HepG2 (cell line): ENCODE data around the gene HS6ST1. TPM values are rescaled to one million over a fixed set of nuclear protein-coding genes. Genes with fewer than 3 reads are reported as not detected.

ENCODE experiments used
- ATAC-seq: fragments of 200-7000 bp; cut with Tn5 transposase; 3 replicates; pipeline ENCODE4 v1.9.1; 2020; ENCODE audit warnings: mild to moderate bottlenecking, moderate library complexity
- BruUV-seq: library from RNA; stranded (reverse); fragments of 400-500 nt; replicated peaks from 2 replicates; lab custom pipeline; 2021; lab: Mats Ljungman, UMichigan
- CTCF ChIA-PET: fragments of 300-600 bp; formaldehyde crosslinking; extraction: SDS; loops from one replicate; lab custom pipeline; 2021; ENCODE audit warnings: low total read pairs, inconsistent platforms, low intra/inter-chr PET ratio; lab: Yijun Ruan, JAX
- POLR2A ChIA-PET: fragments of 350-600 bp; sonication (Branson Sonifier 250); formaldehyde crosslinking; loops from one replicate; lab custom pipeline; 2020; ENCODE audit warnings: antibody characterized with exemption, inconsistent platforms; lab: Yijun Ruan, JAX
- DNase-seq: peaks from one replicate; pipeline ENCODE4 v3.0.0-alpha.2; 2015; ENCODE audit warnings: low spot score
- FAIRE-seq: peaks from 3 replicates; lab custom pipeline; 2011; peaks lifted over from hg19 to GRCh38; lab: Jason Lieb, UNC
- H2AFZ ChIP-seq: one replicate; pipeline ENCODE4 v1.6.1; 2011; ENCODE audit warnings: low read length, inconsistent platforms
- H3K27ac ChIP-seq: fragments of 300-600 bp; 3 replicates; pipeline ENCODE4 v1.8.0; 2011; ENCODE audit warnings: mixed run types, mild to moderate bottlenecking, mixed read lengths, low read length, inconsistent platforms; ENCODE audit not compliant: insufficient read depth; ENCODE audit errors: extremely low read length
- H3K27me3 ChIP-seq, 2 experiments: fragments of 200-600 bp in 1 of 2; 2 replicates in 1 of 2; 3 replicates in 1 of 2; pipeline versions ENCODE4 v1.6.0 to v1.8.0; 2011; ENCODE audit warnings: low read length in 2 of 2, mild to moderate bottlenecking in 2 of 2, moderate library complexity in 2 of 2, inconsistent platforms in 1 of 2; ENCODE audit not compliant: insufficient read depth in 2 of 2, control insufficient read depth in 1 of 2
- H3K36me3 ChIP-seq, 2 experiments: fragments of 200-600 bp in 1 of 2; replicated peaks in 1 of 2; 2 replicates in 1 of 2; 3 replicates in 1 of 2; pipeline versions ENCODE4 v1.5.1 to v1.8.0; 2011; ENCODE audit warnings: low read length in 2 of 2, inconsistent platforms in 1 of 2; ENCODE audit not compliant: insufficient read depth in 2 of 2, control insufficient read depth in 1 of 2
- H3K4me1 ChIP-seq: 2 replicates; pipeline ENCODE4 v1.5.1; 2012; ENCODE audit warnings: low read length, inconsistent platforms; ENCODE audit not compliant: insufficient read depth
- H3K4me2 ChIP-seq: 2 replicates; pipeline ENCODE4 v1.6.0; 2011; ENCODE audit warnings: low read depth, low read length, inconsistent platforms
- H3K4me3 ChIP-seq, 3 experiments: fragments of 200-600 bp in 1 of 3; sonication (generic), shearing (Covaris generic) in 1 of 3; replicated peaks in 1 of 3; 2 replicates each; pipeline ENCODE4 v1.5.1; 2011 to 2016; ENCODE audit warnings: low read length in 3 of 3, inconsistent platforms in 2 of 3, low read depth in 2 of 3, mild to moderate bottlenecking in 2 of 3, control low read depth in 1 of 3, mixed read lengths in 1 of 3; ENCODE audit not compliant: insufficient read depth in 1 of 3
- H3K79me2 ChIP-seq: one replicate; pipeline ENCODE4 v1.6.1; 2011; ENCODE audit warnings: low read length, inconsistent platforms; ENCODE audit not compliant: insufficient read depth
- H3K9ac ChIP-seq: 2 replicates; pipeline ENCODE4 v1.6.0; 2011; ENCODE audit warnings: mild to moderate bottlenecking, low read depth, low read length, inconsistent platforms; ENCODE audit not compliant: insufficient read depth
- H3K9me3 ChIP-seq: 2 replicates; pipeline ENCODE4 v1.5.1; 2012; ENCODE audit warnings: mild to moderate bottlenecking, low read length
- H4K20me1 ChIP-seq: 2 replicates; pipeline ENCODE4 v1.6.0; 2011; ENCODE audit warnings: inconsistent platforms, mild to moderate bottlenecking, low read length, moderate library complexity; ENCODE audit not compliant: insufficient read depth
- BCL3 ChIP-seq: sonication (generic); formaldehyde crosslinking; IDR thresholded peaks from 2 replicates; pipeline ENCODE4 v1.5.1; 2020; ENCODE audit warnings: mild to moderate bottlenecking, missing genetic modification reagents, moderate library complexity
- CHD4 ChIP-seq: fragments of 200-600 bp; sonication (generic); IDR thresholded peaks from 2 replicates; pipeline ENCODE4 v1.7.0; 2017; ENCODE audit warnings: mild to moderate bottlenecking, low read length, borderline replicate concordance
- CREBL2 ChIP-seq: sonication (generic); formaldehyde crosslinking; IDR thresholded peaks from 2 replicates; pipeline ENCODE4 v1.8.1; 2023; ENCODE audit warnings: missing genetic modification reagents, mild to moderate bottlenecking, borderline replicate concordance
- GATAD1 ChIP-seq: IDR thresholded peaks from 2 replicates; pipeline ENCODE4 v1.6.1; 2016; ENCODE audit warnings: missing genetic modification reagents, missing compliant biosample characterization
- GTF3A ChIP-seq: sonication (generic); formaldehyde crosslinking; conservative IDR thresholded peaks from 2 replicates; pipeline ENCODE4 v1.4.0; 2020; ENCODE audit warnings: mild to moderate bottlenecking, missing genetic modification reagents
- HIC2 ChIP-seq: sonication (generic); formaldehyde crosslinking; IDR thresholded peaks from 2 replicates; pipeline ENCODE4 v1.9.0; 2022; ENCODE audit warnings: low read depth, missing genetic modification reagents
- MEIS2 ChIP-seq: sonication (generic); formaldehyde crosslinking; IDR thresholded peaks from 2 replicates; pipeline ENCODE4 v1.9.0; 2021; ENCODE audit warnings: mild to moderate bottlenecking, missing genetic modification reagents
- MIER2 ChIP-seq: IDR thresholded peaks from 2 replicates; pipeline ENCODE4 v1.6.1; 2016; ENCODE audit warnings: missing biosample characterization, missing genetic modification reagents
- RBFOX2 ChIP-seq: fragments of 200-400 bp; formaldehyde crosslinking; IDR thresholded peaks from 2 replicates; pipeline ENCODE4 v1.6.1; 2017; ENCODE audit warnings: low read depth, mild to moderate bottlenecking, low read length
- RBM22 ChIP-seq: fragments of 200-400 bp; formaldehyde crosslinking; optimal IDR thresholded peaks from 2 replicates; pipeline ENCODE3; 2017; ENCODE audit warnings: mild to moderate bottlenecking, low read length, moderate library complexity
- YY1 ChIP-seq: IDR thresholded peaks from 2 replicates; pipeline ENCODE4 v1.6.1; 2011; ENCODE audit warnings: low read length, low read depth, moderate library complexity, mild to moderate bottlenecking; ENCODE audit not compliant: insufficient read depth, insufficient replicate concordance
- ZIK1 ChIP-seq: sonication (generic); formaldehyde crosslinking; IDR thresholded peaks from 2 replicates; pipeline ENCODE4 v1.5.0; 2020; ENCODE audit warnings: mild to moderate bottlenecking, low read depth, missing genetic modification reagents, borderline replicate concordance
- ZNF598 ChIP-seq: sonication (generic); formaldehyde crosslinking; IDR thresholded peaks from 2 replicates; pipeline ENCODE4 v1.5.1; 2020; ENCODE audit warnings: mild to moderate bottlenecking, missing genetic modification reagents, borderline replicate concordance
- WGBS: methylation state at CpG from one replicate; pipeline ENCODE4 v1.1.6; 2017; ENCODE audit warnings: low lambda C conversion rate; 5-methylcytosine and 5-hydroxymethylcytosine counted together
- in situ Hi-C: cut with HindIII; loops from 2 replicates; pipeline ENCODE4 v1.10.0; 2017; ENCODE audit warnings: low pct_unique_long_range_greater_than_20kb; ENCODE audit not compliant: extremely low pct_ligation_motif_present
- intact Hi-C: fragments of 100-400 bp; cut with micrococcal nuclease; formaldehyde crosslinking; loops from one replicate; pipeline ENCODE4 v1.10.0; 2022; ENCODE audit not compliant: unreplicated experiment
- polyA plus RNA-seq, 8 experiments: library from polyadenylated mRNA; depleted of rRNA in 3 of 8; stranded (reverse) in 7 of 8; unstranded in 1 of 8; fragments of >200 nt; fragmentation: Illumina TruSeq in 4 of 8; extraction: Trizol in 4 of 8; gene quantifications; 2 replicates each; pipeline versions ENCODE4 v1.2.1 to v1.2.3, GENCODE V29; 2011 to 2016; ENCODE audit warnings: low read depth in 4 of 8, missing spikeins in 1 of 8, mixed read lengths in 1 of 8; ENCODE audit not compliant: insufficient read depth in 1 of 8
- total RNA-seq, 5 experiments: library from RNA; depleted of rRNA; stranded (reverse); fragments of >200 nt; fragmentation: Illumina TruSeq; extraction: Trizol; gene quantifications; 2 replicates each; pipeline ENCODE4 v1.2.3, GENCODE V29; 2016; ENCODE audit warnings: low read depth in 1 of 5

Gene HS6ST1
- total and polyA plus RNA-seq, 2 of the 13 experiments (the other 11 are each of a cell fraction or from before 2014, with no cell fraction given) = 34.5 to 84.6 TPM

- ChIA-PET CTCF (no interaction called here), POLR2A (interaction anchor here (0.6 to 2.8 kb wide), 2 partner anchors 10 to 97 kb away, joined by 3 to 12 read pairs; no protein-coding TSS in a partner anchor)
- no peak for FAIRE-seq
- in situ Hi-C loops = no loop called here
- no peak overlapping the region for H3K27ac ChIP-seq
- no TSS peak for BruUV-seq
- no peaks in the 10 kb centered on the region for H3K9me3 ChIP-seq
- peaks cover 96% of the 10 kb centered on the region for H4K20me1 ChIP-seq
- no peak for TF ChIP-seq ZIK1 (CRISPR knock-in tag)
- TF ChIP-seq GTF3A = no peak
- TF ChIP-seq HIC2 (CRISPR knock-in tag) = no peak
- no peak for TF ChIP-seq YY1
- TF ChIP-seq, all 625 proteins: peak for 0
- WGBS = 56% methylated on average over 4 of the region's 4 CpGs
- no peak overlapping the region for H2AFZ ChIP-seq
- H3K36me3 ChIP-seq = peaks cover 31 to 65% of the 10 kb centered on the region in 2 experiments; a peak in 4 of 5 replicates
- H3K4me2 ChIP-seq = peak overlapping the region; percentile 52
- peaks cover 100% of the 10 kb centered on the region for H3K4me1 ChIP-seq
- ATAC-seq = no peak
- H3K79me2 ChIP-seq = peaks cover 97% of the 10 kb centered on the region
- H3K4me3 ChIP-seq = no peak overlapping the region
- no peak overlapping the region for H3K9ac ChIP-seq
- no peak for DNase-seq
- no peaks in the 10 kb centered on the region for H3K27me3 ChIP-seq
- intact Hi-C loops = no loop called here
These were observed 7.9 kb downstream of the HS6ST1 start for GRCh38 chr2:128310761-128311160.

- Histone ChIP-seq H3K4me3 (peak overlapping the region in 1 of 3 experiments; percentile 31; a peak in 1 of 6 replicates), H3K27ac (peak overlapping the region; percentile 66), H2AFZ (no peak overlapping the region), H3K9me3 (no peaks in the 10 kb centered on the region), H3K27me3 (no peaks in the 10 kb centered on the region), H3K4me2 (peak overlapping the region; percentile 52), H3K4me1 (peaks cover 100% of the 10 kb centered on the region), H4K20me1 (peaks cover 96% of the 10 kb centered on the region), H3K36me3 (peaks cover 26 to 65% of the 10 kb centered on the region in 2 experiments; a peak in 4 of 5 replicates), H3K79me2 (peaks cover 97% of the 10 kb centered on the region), H3K9ac (peak overlapping the region; percentile 21)
- WGBS = 89% methylated on average over 8 of the region's 12 CpGs
- FAIRE-seq (no peak), ATAC-seq (no peak), DNase-seq (no peak)
- ChIA-PET POLR2A (interaction anchor here (1.0 to 2.8 kb wide), 9 partner anchors 11 to 140 kb away, joined by 3 to 12 read pairs (median 5); no protein-coding TSS in a partner anchor), CTCF (interaction anchor here (1.2 kb wide), 1 partner anchor 12 kb away, joined by 4 read pairs; no protein-coding TSS in a partner anchor)
- no TSS peak for BruUV-seq
- in situ Hi-C loops = no loop called here
- intact Hi-C loops = no loop called here
- 0 out of 2 replicates have a peak, but pooled peaks have one; percentile 1 for TF ChIP-seq BCL3
- no peak for TF ChIP-seq MEIS2 (CRISPR knock-in tag)
- TF ChIP-seq MIER2 (CRISPR knock-in tag) = no peak
- TF ChIP-seq RBM22 = peak; percentile 9
- 0 out of 2 replicates have a peak, but pooled peaks have one; percentile 6 for TF ChIP-seq CREBL2
- TF ChIP-seq ZNF598 = peak; percentile 10; the same call in 1 of the 2 replicates
- TF ChIP-seq RBFOX2 = peak; percentile 68
- TF ChIP-seq CHD4 = peak; percentile 10
- TF ChIP-seq GATAD1 = no peak
These were observed 8.5 kb downstream of the HS6ST1 start for GRCh38 chr2:128310094-128310716.
